CD4-positive, alpha-beta T cell (primary cell): ENCODE results near the gene PLCB1. TPM values are rescaled to one million over a fixed set of nuclear protein-coding genes. Genes with fewer than 3 reads are reported as not detected.
A peak's percentile ranks its signal among the peaks of the same experiment; 100 is the strongest.

ENCODE experiments used
- ATAC-seq: fragments of 200-7000 bp; cut with Tn5 transposase; one replicate; pipeline ENCODE4 v1.10.0; 2022; ENCODE audit warnings: mild to moderate bottlenecking; ENCODE audit not compliant: poor library complexity
- CTCF ChIA-PET: fragments of 350-600 bp; sonication (Branson Sonifier 250); formaldehyde crosslinking; loops from one replicate; lab custom pipeline; 2021; ENCODE audit warnings: antibody characterized with exemption, inconsistent platforms; lab: Charles Lee
- POLR2A ChIA-PET: fragments of 350-600 bp; sonication (Branson Sonifier 250); formaldehyde crosslinking; loops from one replicate; lab custom pipeline; 2021; ENCODE audit warnings: antibody characterized with exemption, inconsistent platforms; lab: Charles Lee
- DNase-seq, 14 experiments: peaks; one replicate each; pipeline ENCODE4 v3.0.0-alpha.2; 2013 to 2020; ENCODE audit warnings: mixed read lengths in 2 of 14
- H3K27ac ChIP-seq, 2 donors: one replicate each; pipeline versions ENCODE4 v1.5.1 to v1.7.0; 2013; ENCODE audit warnings: low read length in 2 of 2, low read depth in 1 of 2, mild to moderate bottlenecking in 1 of 2
- H3K27me3 ChIP-seq, 2 experiments: 1 replicate in 1 of 2; 2 replicates in 1 of 2; pipeline versions ENCODE4 v1.6.1 to v1.7.0; 2013; ENCODE audit warnings: low read length in 2 of 2, control low read depth in 1 of 2, mild to moderate bottlenecking in 1 of 2, moderate library complexity in 1 of 2; ENCODE audit not compliant: insufficient read depth in 2 of 2, control insufficient read depth in 1 of 2
- H3K36me3 ChIP-seq: one replicate; pipeline ENCODE4 v1.6.1; 2013; ENCODE audit warnings: low read length, control low read depth; ENCODE audit not compliant: insufficient read depth
- H3K4me1 ChIP-seq: one replicate; pipeline ENCODE4 v1.6.1; 2013; ENCODE audit warnings: low read length, control low read depth; ENCODE audit not compliant: insufficient read depth
- H3K4me3 ChIP-seq: one replicate; pipeline ENCODE4 v1.5.1; 2013; ENCODE audit warnings: mild to moderate bottlenecking, low read length, moderate library complexity
- H3K9me3 ChIP-seq, 2 experiments: 1 replicate in 1 of 2; 2 replicates in 1 of 2; pipeline versions ENCODE4 v1.6.1 to v1.7.0; 2013; ENCODE audit warnings: low read length in 2 of 2, mild to moderate bottlenecking in 2 of 2, control low read depth in 1 of 2, moderate library complexity in 1 of 2; ENCODE audit not compliant: control insufficient read depth in 1 of 2, insufficient read depth in 1 of 2
- H3K27ac Mint-ChIP-seq: one replicate; pipeline ENCODE4 v1.8.0; 2020; ENCODE audit warnings: mixed read lengths
- H3K27me3 Mint-ChIP-seq: one replicate; pipeline ENCODE4 v1.8.0; 2021; ENCODE audit warnings: mixed read lengths
- H3K36me3 Mint-ChIP-seq: one replicate; pipeline ENCODE4 v1.8.0; 2021; ENCODE audit warnings: low read depth, mixed read lengths
- H3K4me1 Mint-ChIP-seq: one replicate; pipeline ENCODE4 v1.8.0; 2021; ENCODE audit warnings: low read depth, mixed read lengths
- H3K4me3 Mint-ChIP-seq: one replicate; pipeline ENCODE4 v1.8.0; 2020; ENCODE audit warnings: mild to moderate bottlenecking, mixed read lengths
- H3K9me3 Mint-ChIP-seq: one replicate; pipeline ENCODE4 v1.8.0; 2020; ENCODE audit warnings: mixed read lengths
- CTCF ChIP-seq: fragments of 200-600 bp; IDR thresholded peaks from one replicate; pipeline ENCODE4 v1.8.0; 2022; ENCODE audit warnings: antibody characterized with exemption, mild to moderate bottlenecking
- intact Hi-C, 2 experiments: fragments of 100-400 bp; cut with DNase I in 1 of 2; cut with micrococcal nuclease in 1 of 2; formaldehyde crosslinking; loops; one replicate each; pipeline versions ENCODE4 v1.15.1 to v1.9.0; 2023 to 2025; cut with DNase I, micrococcal nuclease
- total RNA-seq, 174 experiments: library from RNA in 2 of 174; stranded (reverse) in 2 of 174; gene quantifications; one replicate each; pipeline ENCODE4 v1.2.3 and lab custom pipeline; 2021 to 2026

Gene PLCB1
- total RNA-seq, 2 experiments from 2014 or later, result 3.8 to 5.6 TPM

- Mint-ChIP-seq H3K36me3 (no peaks in the 10 kb centered on the region), H3K4me1 (peaks cover 30% of the 10 kb centered on the region), H3K27ac (no peak overlapping the region), H3K27me3 (peaks cover 38% of the 10 kb centered on the region), H3K4me3 (peak overlapping the region; percentile 87), H3K9me3 (no peaks in the 10 kb centered on the region)
- peak overlapping the region; percentile 64 for H3K4me3 ChIP-seq
- ATAC-seq (peak; percentile 32), DNase-seq (peak in 9 of 14 experiments; percentile 1 to 57 (median 12))
- H3K4me1 ChIP-seq, result peaks cover 14% of the 10 kb centered on the region
- ChIA-PET CTCF (interaction anchor here (0.9 kb wide), 1 partner anchor 89 kb away, joined by 3 read pairs; no protein-coding TSS in a partner anchor), POLR2A (no interaction called here)
- no peak for TF ChIP-seq CTCF
- intact Hi-C loops, result loop anchor here (1.0 to 5.0 kb wide), 4 partner anchors 85 to 590 kb away; no protein-coding TSS in a partner anchor
- no peaks in the 10 kb centered on the region for H3K36me3 ChIP-seq
- no peaks in the 10 kb centered on the region for H3K9me3 ChIP-seq
- no peak overlapping the region for H3K27ac ChIP-seq
- H3K27me3 ChIP-seq, result peaks cover 0 to 5% of the 10 kb centered on the region in 2 experiments
These were observed 631 bp downstream of the PLCB1 start for GRCh38 chr20:8132484-8133309.

- Mint-ChIP-seq H3K9me3 (no peaks in the 10 kb centered on the region), H3K4me1 (peaks cover 30% of the 10 kb centered on the region), H3K27ac (no peak overlapping the region), H3K36me3 (no peaks in the 10 kb centered on the region), H3K4me3 (peak overlapping the region; percentile 85), H3K27me3 (peaks cover 37% of the 10 kb centered on the region)
- ChIA-PET CTCF (no interaction called here), POLR2A (no interaction called here)
- H3K4me1 ChIP-seq, result peaks cover 14% of the 10 kb centered on the region
- ATAC-seq, result no peak
- H3K27me3 ChIP-seq, result peaks cover 0 to 5% of the 10 kb centered on the region in 2 experiments
- H3K36me3 ChIP-seq, result no peaks in the 10 kb centered on the region
- DNase-seq, result no peak
- H3K4me3 ChIP-seq, result peak overlapping the region; percentile 64
- no peak for TF ChIP-seq CTCF
- H3K27ac ChIP-seq, result no peak overlapping the region
- no peaks in the 10 kb centered on the region for H3K9me3 ChIP-seq
- intact Hi-C loops, result loop anchor here (5.0 kb wide), 2 partner anchors 86 to 589 kb away; no protein-coding TSS in a partner anchor
These were observed 1.3 kb downstream of the PLCB1 start for GRCh38 chr20:8133310-8133768.

- Histone ChIP-seq H3K9me3 (no peaks in the 10 kb centered on the region), H3K4me1 (peaks cover 14% of the 10 kb centered on the region), H3K36me3 (no peaks in the 10 kb centered on the region), H3K27me3 (peaks cover 0 to 5% of the 10 kb centered on the region in 2 experiments), H3K4me3 (no peak overlapping the region), H3K27ac (no peak overlapping the region)
- ATAC-seq, result no peak
- Mint-ChIP-seq H3K4me1 (peaks cover 30% of the 10 kb centered on the region), H3K9me3 (no peaks in the 10 kb centered on the region), H3K27me3 (peaks cover 35% of the 10 kb centered on the region), H3K36me3 (no peaks in the 10 kb centered on the region), H3K4me3 (peak overlapping the region; percentile 85), H3K27ac (no peak overlapping the region)
- no peak for DNase-seq
- CTCF ChIA-PET, result no interaction called here
- TF ChIP-seq CTCF, result no peak
- intact Hi-C loops, result loop anchor here (5.0 kb wide), 2 partner anchors 87 to 588 kb away; no protein-coding TSS in a partner anchor
- POLR2A ChIA-PET, result no interaction called here
These were observed 1.9 kb downstream of the PLCB1 start for GRCh38 chr20:8133851-8134451.
